Osteoblast (primary cell): ENCODE measurements around the gene BANF1. TPM values are rescaled to one million over a fixed set of nuclear protein-coding genes. Genes with fewer than 3 reads are reported as not detected.

Experiments
- DNase-seq: peaks from one replicate; pipeline ENCODE4 v3.0.0; 2011; ENCODE audit warnings: low spot score, mixed read lengths; ENCODE audit not compliant: insufficient read length; ENCODE audit errors: missing footprints
- H2AFZ ChIP-seq: 2 replicates; pipeline ENCODE4 v1.6.0; 2011; ENCODE audit warnings: mild to moderate bottlenecking, low read length
- H3K27ac ChIP-seq: 2 replicates; pipeline ENCODE4 v1.5.1; 2011; ENCODE audit warnings: mild to moderate bottlenecking, low read depth, low read length, moderate library complexity
- H3K27me3 ChIP-seq: 2 replicates; pipeline ENCODE4 v1.6.0; 2012; ENCODE audit warnings: mild to moderate bottlenecking, control low read depth, inconsistent platforms, low read length, moderate library complexity; ENCODE audit not compliant: insufficient read depth
- H3K36me3 ChIP-seq: 2 replicates; pipeline ENCODE4 v1.5.1; 2011; ENCODE audit warnings: mild to moderate bottlenecking, low read length, control low read depth, moderate library complexity; ENCODE audit not compliant: insufficient read depth
- H3K4me1 ChIP-seq: 2 replicates; pipeline ENCODE4 v1.5.1; 2011; ENCODE audit warnings: mild to moderate bottlenecking, low read length, control low read depth, moderate library complexity; ENCODE audit not compliant: insufficient read depth
- H3K4me2 ChIP-seq: 2 replicates; pipeline ENCODE4 v1.6.0; 2011; ENCODE audit warnings: mild to moderate bottlenecking, low read length; ENCODE audit not compliant: insufficient read depth
- H3K4me3 ChIP-seq: fragments of 200-600 bp; sonication (generic); 3 replicates; pipeline ENCODE4 v1.5.1; 2012; ENCODE audit warnings: mild to moderate bottlenecking, low read length, inconsistent platforms; ENCODE audit not compliant: insufficient read depth
- H3K79me2 ChIP-seq: 2 replicates; pipeline ENCODE4 v1.6.0; 2012; ENCODE audit warnings: mild to moderate bottlenecking, low read length, control low read depth, inconsistent platforms; ENCODE audit not compliant: insufficient read depth
- H3K9me3 ChIP-seq: 2 replicates; pipeline ENCODE4 v1.5.1; 2011; ENCODE audit warnings: low read depth, low read length, control low read depth
- H4K20me1 ChIP-seq: 2 replicates; pipeline ENCODE4 v1.6.0; 2012; ENCODE audit warnings: mild to moderate bottlenecking, low read length, control low read depth; ENCODE audit not compliant: insufficient read depth
- total RNA-seq: library from RNA; depleted of rRNA; stranded (reverse); fragments of >200 nt; gene quantifications from 2 replicates; pipeline ENCODE4 v1.2.3, GENCODE V29; 2012
- TF ChIP-seq, protein P1 (sequence below): IDR thresholded peaks from 2 replicates; pipeline ENCODE4 v1.5.1; 2011; ENCODE audit warnings: mild to moderate bottlenecking, low read depth, low read length, moderate library complexity; ENCODE audit errors: extremely low read depth

The BANF1 gene
- total RNA-seq, 1 donor = 14.5 TPM

DNA sequence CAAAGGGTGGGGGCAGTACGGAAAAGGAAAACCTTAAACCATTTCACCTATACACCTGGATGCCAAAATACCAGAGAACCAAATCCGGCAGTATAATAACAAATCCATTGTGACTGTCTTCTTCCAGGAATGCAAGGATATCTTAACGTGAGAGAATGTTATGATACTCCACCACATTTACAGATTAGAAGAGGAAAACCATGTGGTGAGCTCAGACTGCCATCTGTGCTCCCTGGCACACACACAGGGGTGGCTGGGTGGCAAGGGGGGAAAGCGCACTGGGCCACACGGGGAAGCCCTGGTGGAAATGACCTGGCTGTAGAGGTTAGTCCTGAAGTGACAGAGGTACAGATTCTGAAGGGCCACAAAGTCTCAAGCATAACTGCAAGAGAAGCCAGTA lies 10.2 kb upstream of the BANF1 start:
- H2AFZ ChIP-seq = no peak overlapping the region
- no peak overlapping the region for H3K27ac ChIP-seq
- no peaks in the 10 kb centered on the region for H4K20me1 ChIP-seq
- H3K4me1 ChIP-seq = no peaks in the 10 kb centered on the region
- no peak overlapping the region for H3K4me3 ChIP-seq
- peak; percentile 67 for DNase-seq
- H3K79me2 ChIP-seq = no peaks in the 10 kb centered on the region
- peaks cover 6% of the 10 kb centered on the region for H3K36me3 ChIP-seq
- TF ChIP-seq, protein P1, sequence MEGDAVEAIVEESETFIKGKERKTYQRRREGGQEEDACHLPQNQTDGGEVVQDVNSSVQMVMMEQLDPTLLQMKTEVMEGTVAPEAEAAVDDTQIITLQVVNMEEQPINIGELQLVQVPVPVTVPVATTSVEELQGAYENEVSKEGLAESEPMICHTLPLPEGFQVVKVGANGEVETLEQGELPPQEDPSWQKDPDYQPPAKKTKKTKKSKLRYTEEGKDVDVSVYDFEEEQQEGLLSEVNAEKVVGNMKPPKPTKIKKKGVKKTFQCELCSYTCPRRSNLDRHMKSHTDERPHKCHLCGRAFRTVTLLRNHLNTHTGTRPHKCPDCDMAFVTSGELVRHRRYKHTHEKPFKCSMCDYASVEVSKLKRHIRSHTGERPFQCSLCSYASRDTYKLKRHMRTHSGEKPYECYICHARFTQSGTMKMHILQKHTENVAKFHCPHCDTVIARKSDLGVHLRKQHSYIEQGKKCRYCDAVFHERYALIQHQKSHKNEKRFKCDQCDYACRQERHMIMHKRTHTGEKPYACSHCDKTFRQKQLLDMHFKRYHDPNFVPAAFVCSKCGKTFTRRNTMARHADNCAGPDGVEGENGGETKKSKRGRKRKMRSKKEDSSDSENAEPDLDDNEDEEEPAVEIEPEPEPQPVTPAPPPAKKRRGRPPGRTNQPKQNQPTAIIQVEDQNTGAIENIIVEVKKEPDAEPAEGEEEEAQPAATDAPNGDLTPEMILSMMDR = no peak
- no peaks in the 10 kb centered on the region for H3K9me3 ChIP-seq
- no peak overlapping the region for H3K4me2 ChIP-seq
- no peaks in the 10 kb centered on the region for H3K27me3 ChIP-seq

GRCh38 chr11:65997286-65997685 lies 5.0 kb upstream of the BANF1 start:
- no peak overlapping the region for H3K27ac ChIP-seq
- no peaks in the 10 kb centered on the region for H3K4me1 ChIP-seq
- peaks cover 7% of the 10 kb centered on the region for H4K20me1 ChIP-seq
- peaks cover 40% of the 10 kb centered on the region for H3K36me3 ChIP-seq
- DNase-seq = peak; percentile 80
- no peak overlapping the region for H2AFZ ChIP-seq
- no peaks in the 10 kb centered on the region for H3K27me3 ChIP-seq
- H3K9me3 ChIP-seq = no peaks in the 10 kb centered on the region
- H3K4me2 ChIP-seq = no peak overlapping the region
- peaks cover 33% of the 10 kb centered on the region for H3K79me2 ChIP-seq
- TF ChIP-seq, protein P1 = no peak
- H3K4me3 ChIP-seq = no peak overlapping the region

DNA sequence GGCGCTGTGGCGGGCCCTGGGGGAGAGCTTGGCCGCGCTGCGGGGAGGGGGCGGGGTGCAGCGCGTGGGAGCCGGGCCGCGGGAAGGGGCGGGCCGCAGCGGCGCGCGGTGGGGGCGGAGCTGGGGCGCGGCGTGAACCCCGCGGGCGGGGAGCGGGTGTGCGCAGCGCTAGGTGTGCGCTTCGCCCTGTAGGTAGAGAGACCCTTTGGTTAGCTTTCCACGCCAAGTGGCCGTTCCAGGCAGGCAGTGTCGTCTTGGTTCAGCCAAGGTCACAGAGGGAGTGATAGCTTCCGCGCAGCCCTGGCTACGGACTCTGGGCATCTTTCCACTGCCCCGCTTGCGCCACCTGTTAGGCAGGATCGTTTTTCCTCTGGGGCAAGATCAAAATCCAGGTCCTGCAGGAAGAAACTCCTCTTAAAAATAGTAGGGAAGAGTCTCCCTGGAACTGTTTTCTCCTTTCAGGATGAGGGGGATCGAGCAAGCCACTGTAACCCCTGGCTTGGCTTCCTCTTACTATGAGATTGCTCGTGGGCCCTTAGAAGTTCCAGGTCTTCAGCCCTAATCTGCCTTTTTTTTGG lies 434 bp downstream of the BANF1 start:
- H4K20me1 ChIP-seq = peaks cover 7% of the 10 kb centered on the region
- peaks cover 40% of the 10 kb centered on the region for H3K36me3 ChIP-seq
- peaks cover 7% of the 10 kb centered on the region for H3K4me1 ChIP-seq
- peak overlapping the region; percentile 98 for H2AFZ ChIP-seq
- peak; percentile 92 for DNase-seq
- H3K27ac ChIP-seq = peak overlapping the region; percentile 93
- no peaks in the 10 kb centered on the region for H3K27me3 ChIP-seq
- TF ChIP-seq, protein P1 = no peak
- no peaks in the 10 kb centered on the region for H3K9me3 ChIP-seq
- peaks cover 51% of the 10 kb centered on the region for H3K79me2 ChIP-seq
- H3K4me2 ChIP-seq = peak overlapping the region; percentile 90
- H3K4me3 ChIP-seq = peak overlapping the region; percentile 95

DNA sequence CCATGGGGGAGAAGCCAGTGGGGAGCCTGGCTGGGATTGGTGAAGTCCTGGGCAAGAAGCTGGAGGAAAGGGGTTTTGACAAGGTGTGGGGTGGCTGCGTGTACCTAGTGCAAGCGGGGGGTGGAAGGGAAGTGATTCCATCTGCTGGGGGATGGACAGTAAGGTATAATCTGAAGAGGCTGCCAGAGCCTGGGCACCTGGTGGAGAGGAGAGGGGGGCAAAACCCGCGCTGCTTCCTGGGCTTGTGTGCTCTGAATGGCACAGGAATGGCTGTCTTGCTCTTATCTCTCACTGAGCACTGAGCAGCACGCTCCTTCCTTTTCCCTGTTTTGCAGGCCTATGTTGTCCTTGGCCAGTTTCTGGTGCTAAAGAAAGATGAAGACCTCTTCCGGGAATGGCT lies 988 bp downstream of the BANF1 start:
- Histone ChIP-seq H3K4me2 (peak overlapping the region; percentile 90), H3K79me2 (peaks cover 50% of the 10 kb centered on the region), H3K4me3 (peak overlapping the region; percentile 95), H3K36me3 (peaks cover 34% of the 10 kb centered on the region), H3K27me3 (no peaks in the 10 kb centered on the region), H3K9me3 (no peaks in the 10 kb centered on the region), H3K4me1 (peaks cover 7% of the 10 kb centered on the region), H4K20me1 (peaks cover 7% of the 10 kb centered on the region), H2AFZ (no peak overlapping the region), H3K27ac (no peak overlapping the region)
- TF ChIP-seq, protein P1 = no peak
- peak; percentile 9 for DNase-seq
